ENCODE results near the gene ANKRD13C.

ANKRD13C gene

DNA sequence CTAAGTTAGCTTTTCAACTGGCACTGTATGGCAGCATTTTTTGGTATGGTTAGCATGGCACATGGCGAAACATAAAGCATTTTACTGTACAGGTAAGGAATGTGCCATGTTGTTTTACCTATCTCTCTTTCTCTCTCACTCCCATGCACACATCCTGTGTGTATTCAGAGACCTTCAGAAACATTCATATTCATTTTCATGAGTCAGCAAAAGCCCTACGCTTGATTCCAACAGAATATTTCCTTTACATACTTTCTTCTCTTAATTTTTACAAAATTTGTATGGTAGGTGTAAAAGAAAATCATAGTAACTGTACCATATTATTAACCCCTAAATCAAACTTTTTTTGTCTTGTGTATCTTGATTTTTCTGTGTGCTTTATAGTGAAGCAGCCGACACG, 123.0 kb downstream of the ANKRD13C start:
- TF ChIP-seq, protein P1, sequence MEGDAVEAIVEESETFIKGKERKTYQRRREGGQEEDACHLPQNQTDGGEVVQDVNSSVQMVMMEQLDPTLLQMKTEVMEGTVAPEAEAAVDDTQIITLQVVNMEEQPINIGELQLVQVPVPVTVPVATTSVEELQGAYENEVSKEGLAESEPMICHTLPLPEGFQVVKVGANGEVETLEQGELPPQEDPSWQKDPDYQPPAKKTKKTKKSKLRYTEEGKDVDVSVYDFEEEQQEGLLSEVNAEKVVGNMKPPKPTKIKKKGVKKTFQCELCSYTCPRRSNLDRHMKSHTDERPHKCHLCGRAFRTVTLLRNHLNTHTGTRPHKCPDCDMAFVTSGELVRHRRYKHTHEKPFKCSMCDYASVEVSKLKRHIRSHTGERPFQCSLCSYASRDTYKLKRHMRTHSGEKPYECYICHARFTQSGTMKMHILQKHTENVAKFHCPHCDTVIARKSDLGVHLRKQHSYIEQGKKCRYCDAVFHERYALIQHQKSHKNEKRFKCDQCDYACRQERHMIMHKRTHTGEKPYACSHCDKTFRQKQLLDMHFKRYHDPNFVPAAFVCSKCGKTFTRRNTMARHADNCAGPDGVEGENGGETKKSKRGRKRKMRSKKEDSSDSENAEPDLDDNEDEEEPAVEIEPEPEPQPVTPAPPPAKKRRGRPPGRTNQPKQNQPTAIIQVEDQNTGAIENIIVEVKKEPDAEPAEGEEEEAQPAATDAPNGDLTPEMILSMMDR (IDR thresholded peaks at IDR 0.05; ENCODE audit: low read depth, low read length) = no peak

GRCh38 chr1:70228670-70229069, 125.9 kb downstream of the ANKRD13C start:
- TF ChIP-seq, protein P1 (IDR thresholded peaks at IDR 0.05; ENCODE audit: low read depth, low read length) = no peak
- no peak for DNase-seq (ENCODE audit: extremely low read depth, low read depth)

More for the DNA sequence above, 123.0 kb downstream of the ANKRD13C start:
- no peak for DNase-seq (ENCODE audit: extremely low read depth, low read depth)

GRCh38 chr1:70227439-70227838, 127.1 kb downstream of the ANKRD13C start:
- no peak for DNase-seq (ENCODE audit: extremely low read depth, low read depth)
- TF ChIP-seq, protein P1 (IDR thresholded peaks at IDR 0.05; ENCODE audit: low read depth, low read length) = no peak

- TF ChIP-seq, protein P1 (IDR thresholded peaks at IDR 0.05; ENCODE audit: low read depth, low read length) = no peak
These were observed 129.6 kb downstream of the ANKRD13C start for GRCh38 chr1:70224954-70225353.

DNA sequence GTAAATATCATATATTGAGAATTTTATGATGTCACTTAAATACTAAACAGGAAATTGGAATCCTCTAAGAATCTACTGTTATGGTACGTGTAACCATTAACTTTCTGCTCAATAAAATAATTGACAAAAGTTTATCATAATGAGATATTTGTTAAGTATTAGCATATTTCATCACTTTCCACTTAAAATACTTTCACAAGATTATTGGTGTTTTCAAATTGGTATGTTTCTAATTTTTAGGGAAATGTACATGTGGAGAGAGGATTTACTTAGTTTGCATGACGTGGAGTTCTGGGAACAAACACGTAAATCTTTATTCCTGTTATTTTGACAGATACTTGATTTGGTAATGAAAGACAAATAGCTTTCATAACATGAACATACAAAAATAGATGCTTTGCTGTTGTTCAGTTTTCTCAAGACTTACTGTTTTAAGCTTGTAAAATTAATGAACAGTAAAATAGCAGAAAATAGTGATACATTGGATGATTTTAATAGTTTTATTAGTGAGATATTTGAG, 131.7 kb downstream of the ANKRD13C start:
- no peak for DNase-seq (ENCODE audit: extremely low read depth, low read depth)
- TF ChIP-seq, protein P1 (IDR thresholded peaks at IDR 0.05; ENCODE audit: low read depth, low read length) = no peak

More at GRCh38 chr1:70224954-70225353, 129.6 kb downstream of the ANKRD13C start:
- no peak for DNase-seq (ENCODE audit: extremely low read depth, low read depth)

- DNase-seq (ENCODE audit: extremely low read depth, low read depth) = peak; percentile 82
These were observed 133.0 kb downstream of the ANKRD13C start, which contains the start of gene SRSF11 for GRCh38 chr1:70221238-70222121. SRSF11 (plus strand) TSS chr1:70221380; CDS start chr1:70221637, 257 bp downstream.

More at GRCh38 chr1:70221238-70222121, 133.0 kb downstream of the ANKRD13C start, which contains the start of gene SRSF11:
- TF ChIP-seq, protein P1 (IDR thresholded peaks at IDR 0.05; ENCODE audit: low read depth, low read length) = peak; percentile 3

All from AG09319 (cell line).